ENCODE measurements around the gene TIMM23B. TPM values are rescaled to one million over a fixed set of nuclear protein-coding genes. Genes with fewer than 3 reads are reported as not detected.
"Not testable (repeated sequence)": the region's sequence is repeated elsewhere in the genome, so short reads cannot be mapped to it uniquely, and the experiment has no call there.

TIMM23B gene
- polyA plus RNA-seq, 3 donors = 6.6 to 15.6 (median 6.6) TPM

DNA sequence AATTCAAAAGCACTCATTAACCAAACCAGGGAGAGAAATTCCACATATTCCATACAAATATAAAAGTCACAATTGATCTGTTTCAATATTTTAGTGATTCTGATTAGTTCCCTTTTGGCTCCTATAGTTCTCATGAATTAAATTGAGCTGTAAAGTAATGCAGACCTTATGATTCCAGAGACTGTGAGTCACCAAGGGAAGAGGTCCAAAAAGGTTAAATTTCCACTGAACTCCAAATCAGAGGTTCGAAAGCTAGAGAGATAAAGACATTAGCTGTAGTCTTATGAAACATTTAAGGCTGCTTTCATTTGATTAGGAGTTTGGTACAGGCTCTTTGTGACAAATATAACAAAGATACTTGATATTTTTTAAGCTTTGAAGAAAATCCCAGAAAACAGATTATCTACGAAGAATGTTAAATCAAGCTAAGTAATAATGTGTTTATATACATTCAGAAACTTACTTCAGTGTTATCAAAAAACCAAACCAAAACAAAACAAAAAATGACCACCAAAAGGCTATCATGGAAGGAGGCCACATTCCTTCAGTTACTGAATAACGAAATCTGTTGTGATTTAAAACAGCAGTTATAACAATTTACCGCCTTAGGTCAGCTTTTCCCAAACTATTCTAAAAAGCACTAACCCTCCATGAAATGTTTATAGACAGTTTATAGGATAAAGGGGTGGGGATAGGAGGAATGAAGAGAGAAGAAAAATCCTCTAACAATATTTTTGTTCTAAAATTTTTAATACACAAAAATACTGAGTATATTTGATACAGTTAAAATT is 33.4 kb upstream of the TIMM23B start:
- intact Hi-C loops (cut with micrococcal nuclease); H3K4me3 Mint-ChIP-seq; H3K9me3 Mint-ChIP-seq; H3K4me2 ChIP-seq (replicated peaks; ENCODE audit: extremely low read depth, low read length, poor library complexity, severe bottlenecking); H4K20me1 ChIP-seq (ENCODE audit: insufficient read depth, low read length); H3K27me3 ChIP-seq (ENCODE audit: control insufficient read depth in 2 of 2, insufficient read depth in 2 of 2, low read length in 2 of 2); H3K9me3 ChIP-seq (replicated peaks in 1 of 2; ENCODE audit: control insufficient read depth in 1 of 2, insufficient read depth in 1 of 2, low read length in 2 of 2); H3K4me3 ChIP-seq (replicated peaks in 1 of 3; ENCODE audit: low read depth in 2 of 3, low read length in 3 of 3); H3K27me3 Mint-ChIP-seq (ENCODE audit: low read depth in 3 of 3); H2AFZ ChIP-seq (ENCODE audit: insufficient read depth, low read depth, low read length, poor library complexity, severe bottlenecking); H3K36me3 ChIP-seq (replicated peaks in 1 of 2; ENCODE audit: control insufficient read depth in 1 of 2, insufficient read depth in 2 of 2, low read length in 2 of 2); H3K4me1 ChIP-seq (ENCODE audit: control insufficient read depth in 1 of 2, insufficient read depth in 2 of 2, low read length in 2 of 2); H3K9ac ChIP-seq (ENCODE audit: insufficient read depth, low read length, poor library complexity, severe bottlenecking); H3K79me2 ChIP-seq (ENCODE audit: insufficient read depth, low read length); H3K4me1 Mint-ChIP-seq; DNase-seq; H3K27ac Mint-ChIP-seq; H3K27ac ChIP-seq (ENCODE audit: low read depth in 1 of 2, low read length in 2 of 2): not testable (repeated sequence)
- H3K36me3 Mint-ChIP-seq = peaks cover 8 to 13% of the 10 kb centered on the region in 2 donors
- WGBS (ENCODE audit: insufficient coverage) = no CpG with 5 or more reads among the region's 4 CpGs

DNA sequence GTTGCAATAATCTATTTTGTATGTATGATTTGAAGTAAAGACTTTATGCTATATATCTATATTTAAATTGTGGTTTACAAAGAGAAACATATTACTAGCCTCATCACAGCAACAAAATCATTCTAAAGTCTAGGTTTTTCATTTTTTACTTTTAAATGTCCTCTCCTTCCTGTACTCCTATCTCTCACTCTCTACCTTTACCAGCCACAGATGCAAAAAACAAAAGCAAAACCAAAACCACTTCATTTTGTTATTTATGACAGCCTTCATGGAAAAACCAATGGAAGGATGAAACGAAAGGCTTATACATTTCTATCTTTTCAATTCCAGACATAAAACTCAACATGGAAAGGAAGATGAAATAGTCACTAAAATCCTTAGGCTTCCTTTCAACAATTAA is 31.6 kb upstream of the TIMM23B start:
- H4K20me1 ChIP-seq (ENCODE audit: insufficient read depth, low read length); H3K79me2 ChIP-seq (ENCODE audit: insufficient read depth, low read length); H3K27ac ChIP-seq (ENCODE audit: low read depth in 1 of 2, low read length in 2 of 2); H3K4me1 Mint-ChIP-seq; H3K27ac Mint-ChIP-seq; H3K9me3 ChIP-seq (replicated peaks in 1 of 2; ENCODE audit: control insufficient read depth in 1 of 2, insufficient read depth in 1 of 2, low read length in 2 of 2); H3K4me3 Mint-ChIP-seq; H3K4me1 ChIP-seq (ENCODE audit: control insufficient read depth in 1 of 2, insufficient read depth in 2 of 2, low read length in 2 of 2); intact Hi-C loops (cut with micrococcal nuclease); H3K27me3 ChIP-seq (ENCODE audit: control insufficient read depth in 2 of 2, insufficient read depth in 2 of 2, low read length in 2 of 2); H3K4me2 ChIP-seq (replicated peaks; ENCODE audit: extremely low read depth, low read length, poor library complexity, severe bottlenecking); H3K9ac ChIP-seq (ENCODE audit: insufficient read depth, low read length, poor library complexity, severe bottlenecking); H3K4me3 ChIP-seq (replicated peaks in 1 of 3; ENCODE audit: low read depth in 2 of 3, low read length in 3 of 3); H2AFZ ChIP-seq (ENCODE audit: insufficient read depth, low read depth, low read length, poor library complexity, severe bottlenecking); DNase-seq; H3K9me3 Mint-ChIP-seq; H3K27me3 Mint-ChIP-seq (ENCODE audit: low read depth in 3 of 3): not testable (repeated sequence)
- no CpG with 5 or more reads among the region's 1 CpG for WGBS (ENCODE audit: insufficient coverage)
- H3K36me3 ChIP-seq (replicated peaks in 1 of 2; ENCODE audit: control insufficient read depth in 1 of 2, insufficient read depth in 2 of 2, low read length in 2 of 2) = peaks cover 2 to 13% of the 10 kb centered on the region in 2 donors
- peaks cover 10 to 14% of the 10 kb centered on the region in 2 donors for H3K36me3 Mint-ChIP-seq

- peaks cover 2 to 23% of the 10 kb centered on the region in 2 donors for H3K36me3 ChIP-seq (replicated peaks in 1 of 2; ENCODE audit: control insufficient read depth in 1 of 2, insufficient read depth in 2 of 2, low read length in 2 of 2)
- H3K9me3 Mint-ChIP-seq; H3K9ac ChIP-seq (ENCODE audit: insufficient read depth, low read length, poor library complexity, severe bottlenecking); H3K27ac ChIP-seq (ENCODE audit: low read depth in 1 of 2, low read length in 2 of 2); intact Hi-C loops (cut with micrococcal nuclease); DNase-seq; H3K4me1 Mint-ChIP-seq; H3K27me3 ChIP-seq (ENCODE audit: control insufficient read depth in 2 of 2, insufficient read depth in 2 of 2, low read length in 2 of 2); H4K20me1 ChIP-seq (ENCODE audit: insufficient read depth, low read length); H3K4me2 ChIP-seq (replicated peaks; ENCODE audit: extremely low read depth, low read length, poor library complexity, severe bottlenecking); H3K4me1 ChIP-seq (ENCODE audit: control insufficient read depth in 1 of 2, insufficient read depth in 2 of 2, low read length in 2 of 2); H3K27me3 Mint-ChIP-seq (ENCODE audit: low read depth in 3 of 3); H3K27ac Mint-ChIP-seq; H3K4me3 Mint-ChIP-seq; H2AFZ ChIP-seq (ENCODE audit: insufficient read depth, low read depth, low read length, poor library complexity, severe bottlenecking); H3K79me2 ChIP-seq (ENCODE audit: insufficient read depth, low read length); H3K9me3 ChIP-seq (replicated peaks in 1 of 2; ENCODE audit: control insufficient read depth in 1 of 2, insufficient read depth in 1 of 2, low read length in 2 of 2); H3K4me3 ChIP-seq (replicated peaks in 1 of 3; ENCODE audit: low read depth in 2 of 3, low read length in 3 of 3): not testable (repeated sequence)
- peaks cover 18 to 27% of the 10 kb centered on the region in 2 donors for H3K36me3 Mint-ChIP-seq
These were observed 25.4 kb upstream of the TIMM23B start for GRCh38 chr10:49916451-49916850.

DNA sequence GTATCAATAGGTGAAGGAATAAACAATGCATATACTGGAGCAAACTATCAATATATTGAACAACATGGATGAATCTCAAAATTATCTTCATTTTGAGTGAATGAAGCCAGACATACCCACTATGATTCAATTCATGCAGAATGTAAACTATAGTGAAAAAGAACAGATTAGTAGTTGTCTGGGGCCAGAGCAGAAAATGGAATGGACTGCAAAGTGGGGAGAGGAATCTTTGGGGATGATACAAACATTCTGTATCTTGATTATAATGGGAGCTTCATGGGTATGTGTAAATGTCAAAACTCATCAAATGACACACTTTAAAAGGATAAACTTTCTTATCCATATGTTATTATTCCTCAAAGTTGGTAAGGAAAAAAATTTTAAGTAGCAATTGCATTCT is 23.9 kb upstream of the TIMM23B start:
- H3K27me3 Mint-ChIP-seq (ENCODE audit: low read depth in 3 of 3); H3K4me3 Mint-ChIP-seq; H3K4me3 ChIP-seq (replicated peaks in 1 of 3; ENCODE audit: low read depth in 2 of 3, low read length in 3 of 3); H3K4me1 ChIP-seq (ENCODE audit: control insufficient read depth in 1 of 2, insufficient read depth in 2 of 2, low read length in 2 of 2); H3K9me3 Mint-ChIP-seq; H3K79me2 ChIP-seq (ENCODE audit: insufficient read depth, low read length); H2AFZ ChIP-seq (ENCODE audit: insufficient read depth, low read depth, low read length, poor library complexity, severe bottlenecking); H3K27ac Mint-ChIP-seq; DNase-seq; H3K4me1 Mint-ChIP-seq; H3K27ac ChIP-seq (ENCODE audit: low read depth in 1 of 2, low read length in 2 of 2); H3K4me2 ChIP-seq (replicated peaks; ENCODE audit: extremely low read depth, low read length, poor library complexity, severe bottlenecking); H4K20me1 ChIP-seq (ENCODE audit: insufficient read depth, low read length); intact Hi-C loops (cut with micrococcal nuclease); H3K9ac ChIP-seq (ENCODE audit: insufficient read depth, low read length, poor library complexity, severe bottlenecking); H3K27me3 ChIP-seq (ENCODE audit: control insufficient read depth in 2 of 2, insufficient read depth in 2 of 2, low read length in 2 of 2); H3K9me3 ChIP-seq (replicated peaks in 1 of 2; ENCODE audit: control insufficient read depth in 1 of 2, insufficient read depth in 1 of 2, low read length in 2 of 2): not testable (repeated sequence)
- peaks cover 6 to 31% of the 10 kb centered on the region in 2 donors for H3K36me3 ChIP-seq (replicated peaks in 1 of 2; ENCODE audit: control insufficient read depth in 1 of 2, insufficient read depth in 2 of 2, low read length in 2 of 2)
- H3K36me3 Mint-ChIP-seq = peaks cover 27 to 33% of the 10 kb centered on the region in 2 donors
